GM23248 (cell line): Measurements from ENCODE around the gene DPPA4.

Experiments
- EZH2 ChIP-seq: fragments of 200-600 bp; sonication (generic); IDR thresholded peaks from 2 replicates; pipeline ENCODE4 v1.6.1; 2018; ENCODE audit warnings: antibody characterized with exemption, mild to moderate bottlenecking; ENCODE audit not compliant: insufficient read depth, poor library complexity, severe bottlenecking
- EZH2phosphoT487 ChIP-seq: fragments of 200-600 bp; sonication (generic); IDR thresholded peaks from 2 replicates; pipeline ENCODE4 v1.6.1; 2018; ENCODE audit warnings: antibody characterized with exemption, moderate library complexity, mild to moderate bottlenecking, low read depth; ENCODE audit not compliant: insufficient read depth

DNA sequence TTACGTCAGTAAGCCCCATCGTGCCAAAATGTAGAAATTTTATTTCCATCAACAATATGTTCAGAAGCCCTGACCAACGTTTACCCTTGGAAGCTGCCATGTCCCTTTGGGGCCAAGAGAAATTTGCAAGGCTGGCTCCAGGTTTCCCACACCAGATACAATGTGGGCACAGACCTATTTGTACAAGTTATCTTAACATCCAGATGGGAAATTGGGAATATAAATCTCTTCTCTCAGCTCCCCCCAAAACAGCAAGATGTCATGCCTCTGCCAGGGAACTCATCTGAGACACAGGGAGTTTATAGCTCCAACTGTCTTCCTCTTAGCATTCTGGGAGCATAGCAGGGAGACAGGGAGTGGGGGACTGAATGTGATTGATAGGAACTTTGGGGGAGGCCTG lies 11.7 kb downstream of the DPPA4 start:
- no peak for TF ChIP-seq EZH2phosphoT487
- TF ChIP-seq EZH2: no peak
